Measurements from ENCODE around the gene CASP2.
"Not testable (repeated sequence)": the region's sequence is repeated elsewhere in the genome, so short reads cannot be mapped to it uniquely, and the experiment has no call there.

The CASP2 gene

GRCh38 chr7:143252006-143252405, 36.1 kb upstream of the CASP2 start:
- Histone ChIP-seq H3K4me1 (ENCODE audit: control insufficient read depth, insufficient read depth, low read length) (no peaks in the 10 kb centered on the region), H3K36me3 (ENCODE audit: control insufficient read depth, insufficient read depth, low read length) (no peaks in the 10 kb centered on the region), H3K9ac (ENCODE audit: low read length) (no peak overlapping the region), H3K4me3 (ENCODE audit: low read length) (no peak overlapping the region), H3K27ac (ENCODE audit: low read depth, low read length) (no peak overlapping the region), H3K27me3 (ENCODE audit: control insufficient read depth, insufficient read depth, low read length) (no peaks in the 10 kb centered on the region)

DNA sequence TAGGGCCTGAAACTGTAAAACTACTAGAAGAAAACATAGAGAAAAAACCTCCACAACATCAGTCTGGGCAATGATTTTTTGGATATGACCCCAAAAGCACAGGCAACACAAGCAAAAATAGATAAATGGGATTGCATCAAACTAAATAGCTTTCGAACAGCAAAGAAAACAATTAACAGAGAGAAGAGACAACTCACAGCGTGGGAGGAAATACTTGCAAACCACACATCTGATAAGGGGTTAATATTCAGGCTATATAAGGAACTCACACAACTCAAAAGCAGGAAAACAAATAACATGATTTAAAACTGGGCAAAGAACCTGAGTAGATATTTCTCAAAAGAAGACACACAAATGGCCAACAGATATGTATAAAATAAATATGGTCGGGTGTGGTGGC, 32.6 kb upstream of the CASP2 start:
- H3K27me3 ChIP-seq (ENCODE audit: control insufficient read depth, insufficient read depth, low read length), result no peaks in the 10 kb centered on the region
- no peaks in the 10 kb centered on the region for H3K4me1 ChIP-seq (ENCODE audit: control insufficient read depth, insufficient read depth, low read length)
- no peaks in the 10 kb centered on the region for H3K36me3 ChIP-seq (ENCODE audit: control insufficient read depth, insufficient read depth, low read length)
- H3K4me3 ChIP-seq (ENCODE audit: low read length), result no peak overlapping the region
- no peak overlapping the region for H3K27ac ChIP-seq (ENCODE audit: low read depth, low read length)
- no peak overlapping the region for H3K9ac ChIP-seq (ENCODE audit: low read length)

- no peaks in the 10 kb centered on the region for H3K4me1 ChIP-seq (ENCODE audit: control insufficient read depth, insufficient read depth, low read length)
- H3K36me3 ChIP-seq (ENCODE audit: control insufficient read depth, insufficient read depth, low read length), result no peaks in the 10 kb centered on the region
- H3K9ac ChIP-seq (ENCODE audit: low read length), result no peak overlapping the region
- H3K4me3 ChIP-seq (ENCODE audit: low read length), result no peak overlapping the region
- H3K27ac ChIP-seq (ENCODE audit: low read depth, low read length), result no peak overlapping the region
- H3K27me3 ChIP-seq (ENCODE audit: control insufficient read depth, insufficient read depth, low read length), result no peaks in the 10 kb centered on the region
Measured at GRCh38 chr7:143256325-143256724, 31.8 kb upstream of the CASP2 start.

- Histone ChIP-seq H3K4me3 (ENCODE audit: low read length) (no peak overlapping the region), H3K36me3 (ENCODE audit: control insufficient read depth, insufficient read depth, low read length) (no peaks in the 10 kb centered on the region), H3K4me1 (ENCODE audit: control insufficient read depth, insufficient read depth, low read length) (no peaks in the 10 kb centered on the region), H3K9ac (ENCODE audit: low read length) (no peak overlapping the region), H3K27ac (ENCODE audit: low read depth, low read length) (no peak overlapping the region), H3K27me3 (ENCODE audit: control insufficient read depth, insufficient read depth, low read length) (no peaks in the 10 kb centered on the region)
Measured at GRCh38 chr7:143256932-143257331, 31.2 kb upstream of the CASP2 start.

DNA sequence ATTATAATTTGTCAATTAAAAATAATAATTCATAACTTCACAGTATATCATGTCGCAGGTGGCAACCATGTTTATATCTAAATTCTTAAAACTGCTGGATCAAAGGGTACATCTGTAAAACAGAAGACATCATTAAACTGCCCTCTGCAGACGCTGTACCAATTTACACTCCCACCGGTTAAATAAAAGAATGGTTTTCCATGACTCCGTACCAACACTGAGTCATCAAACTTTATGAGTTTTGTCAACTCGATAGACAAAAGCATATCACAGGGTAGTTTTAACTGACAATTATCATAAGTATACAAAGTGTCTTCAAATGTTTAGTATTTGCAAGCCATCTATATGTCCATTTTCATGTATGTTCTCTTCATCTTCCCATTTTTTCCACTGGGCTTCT, 30.6 kb upstream of the CASP2 start:
- Histone ChIP-seq H3K4me1 (ENCODE audit: control insufficient read depth, insufficient read depth, low read length) (no peaks in the 10 kb centered on the region), H3K27me3 (ENCODE audit: control insufficient read depth, insufficient read depth, low read length) (no peaks in the 10 kb centered on the region), H3K27ac (ENCODE audit: low read depth, low read length) (no peak overlapping the region), H3K4me3 (ENCODE audit: low read length) (no peak overlapping the region), H3K36me3 (ENCODE audit: control insufficient read depth, insufficient read depth, low read length) (no peaks in the 10 kb centered on the region), H3K9ac (ENCODE audit: low read length) (no peak overlapping the region)

DNA sequence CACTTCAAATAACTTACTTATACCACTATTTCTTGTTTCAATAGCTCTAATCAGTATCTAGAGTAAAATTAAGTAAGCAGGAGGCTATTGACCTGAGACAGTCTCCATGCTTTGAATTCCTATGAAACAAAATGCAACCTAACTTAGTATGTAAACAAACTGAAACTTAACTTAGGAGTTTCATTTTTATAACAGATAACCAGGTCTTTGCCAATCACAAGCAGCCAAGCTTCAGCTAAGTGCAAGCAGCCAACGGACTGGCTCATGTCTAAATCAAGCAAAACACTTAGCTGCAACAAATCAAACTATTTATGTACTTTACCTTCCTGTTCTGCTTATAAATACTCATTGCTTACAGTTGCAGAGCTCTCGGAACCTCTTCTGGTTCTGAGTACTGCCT, 29.3 kb upstream of the CASP2 start:
- Histone ChIP-seq H3K27me3 (ENCODE audit: control insufficient read depth, insufficient read depth, low read length) (no peaks in the 10 kb centered on the region), H3K9ac (ENCODE audit: low read length) (peak overlapping the region; percentile 30), H3K4me1 (ENCODE audit: control insufficient read depth, insufficient read depth, low read length) (no peaks in the 10 kb centered on the region), H3K36me3 (ENCODE audit: control insufficient read depth, insufficient read depth, low read length) (no peaks in the 10 kb centered on the region), H3K4me3 (ENCODE audit: low read length) (no peak overlapping the region), H3K27ac (ENCODE audit: low read depth, low read length) (no peak overlapping the region)

GRCh38 chr7:143259765-143260164, 28.4 kb upstream of the CASP2 start:
- no peak overlapping the region for H3K4me3 ChIP-seq (ENCODE audit: low read length)
- peaks cover 2% of the 10 kb centered on the region for H3K36me3 ChIP-seq (ENCODE audit: control insufficient read depth, insufficient read depth, low read length)
- no peak overlapping the region for H3K27ac ChIP-seq (ENCODE audit: low read depth, low read length)
- H3K4me1 ChIP-seq (ENCODE audit: control insufficient read depth, insufficient read depth, low read length), result peaks cover 4% of the 10 kb centered on the region
- H3K9ac ChIP-seq (ENCODE audit: low read length), result no peak overlapping the region
- no peaks in the 10 kb centered on the region for H3K27me3 ChIP-seq (ENCODE audit: control insufficient read depth, insufficient read depth, low read length)

DNA sequence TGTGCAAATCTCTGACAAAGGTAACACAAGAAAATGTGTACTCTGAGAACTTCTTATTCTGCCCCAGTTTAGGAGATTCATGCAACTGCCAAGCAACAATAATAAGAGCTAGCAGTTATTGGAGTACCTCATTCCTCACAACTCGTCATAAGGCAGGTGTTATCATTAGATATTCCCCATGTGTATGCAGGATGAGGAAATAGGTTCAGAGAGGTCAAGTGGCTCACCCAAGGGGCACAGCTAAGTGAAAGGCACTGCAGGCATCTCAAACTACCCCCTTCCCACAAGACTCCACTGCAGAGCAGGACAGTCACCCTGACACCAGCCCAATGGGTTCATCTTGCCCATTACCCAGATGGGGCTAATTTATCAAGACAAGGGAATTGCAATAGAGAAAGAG, 26.2 kb upstream of the CASP2 start:
- no peaks in the 10 kb centered on the region for H3K27me3 ChIP-seq (ENCODE audit: control insufficient read depth, insufficient read depth, low read length)
- H3K27ac ChIP-seq (ENCODE audit: low read depth, low read length), result no peak overlapping the region
- H3K4me3 ChIP-seq (ENCODE audit: low read length), result no peak overlapping the region
- H3K4me1 ChIP-seq (ENCODE audit: control insufficient read depth, insufficient read depth, low read length), result peaks cover 6% of the 10 kb centered on the region
- peaks cover 2% of the 10 kb centered on the region for H3K36me3 ChIP-seq (ENCODE audit: control insufficient read depth, insufficient read depth, low read length)
- H3K9ac ChIP-seq (ENCODE audit: low read length), result no peak overlapping the region

GRCh38 chr7:143263266-143264195, 24.6 kb upstream of the CASP2 start, which contains the start of gene GSTK1:
Gene GSTK1 (plus strand): TSS chr7:143263441. CDS start chr7:143263514, 73 bp downstream.
- Histone ChIP-seq H3K27ac (ENCODE audit: low read depth, low read length) (peak within 1 kb of the TSS; percentile 87), H3K36me3 (ENCODE audit: control insufficient read depth, insufficient read depth, low read length) (peaks cover 11% of the 10 kb centered on the region), H3K27me3 (ENCODE audit: control insufficient read depth, insufficient read depth, low read length) (no peaks in the 10 kb centered on the region), H3K4me1 (ENCODE audit: control insufficient read depth, insufficient read depth, low read length) (peaks cover 6% of the 10 kb centered on the region), H3K9ac (ENCODE audit: low read length) (peak within 1 kb of the TSS; percentile 88), H3K4me3 (ENCODE audit: low read length) (peak within 1 kb of the TSS; percentile 80)

DNA sequence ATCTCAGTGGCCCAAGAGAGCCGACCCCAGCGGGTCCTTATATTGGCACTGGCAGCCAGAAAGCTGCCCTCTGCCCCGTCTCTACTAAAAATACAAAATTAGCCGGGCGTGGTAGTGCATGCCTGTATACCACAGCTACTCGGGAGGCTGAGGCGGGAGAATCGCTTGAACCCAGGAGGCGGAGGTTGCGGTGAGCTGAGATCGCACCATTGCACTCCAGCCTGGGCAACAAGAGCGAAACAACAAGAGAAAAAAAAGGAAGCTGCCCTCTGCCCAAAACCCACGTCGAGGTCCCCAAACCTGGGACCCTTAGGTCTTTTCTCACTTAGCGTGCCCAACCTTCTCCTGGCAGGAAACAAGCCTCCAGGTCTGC, 24.0 kb upstream of the CASP2 start:
- Histone ChIP-seq H3K36me3 (ENCODE audit: control insufficient read depth, insufficient read depth, low read length) (peaks cover 14% of the 10 kb centered on the region), H3K27ac (ENCODE audit: low read depth, low read length) (peak overlapping the region; percentile 87), H3K4me3 (ENCODE audit: low read length) (peak overlapping the region; percentile 80)
- H3K9ac ChIP-seq (ENCODE audit: low read length); H3K27me3 ChIP-seq (ENCODE audit: control insufficient read depth, insufficient read depth, low read length); H3K4me1 ChIP-seq (ENCODE audit: control insufficient read depth, insufficient read depth, low read length): not testable (repeated sequence)

DNA sequence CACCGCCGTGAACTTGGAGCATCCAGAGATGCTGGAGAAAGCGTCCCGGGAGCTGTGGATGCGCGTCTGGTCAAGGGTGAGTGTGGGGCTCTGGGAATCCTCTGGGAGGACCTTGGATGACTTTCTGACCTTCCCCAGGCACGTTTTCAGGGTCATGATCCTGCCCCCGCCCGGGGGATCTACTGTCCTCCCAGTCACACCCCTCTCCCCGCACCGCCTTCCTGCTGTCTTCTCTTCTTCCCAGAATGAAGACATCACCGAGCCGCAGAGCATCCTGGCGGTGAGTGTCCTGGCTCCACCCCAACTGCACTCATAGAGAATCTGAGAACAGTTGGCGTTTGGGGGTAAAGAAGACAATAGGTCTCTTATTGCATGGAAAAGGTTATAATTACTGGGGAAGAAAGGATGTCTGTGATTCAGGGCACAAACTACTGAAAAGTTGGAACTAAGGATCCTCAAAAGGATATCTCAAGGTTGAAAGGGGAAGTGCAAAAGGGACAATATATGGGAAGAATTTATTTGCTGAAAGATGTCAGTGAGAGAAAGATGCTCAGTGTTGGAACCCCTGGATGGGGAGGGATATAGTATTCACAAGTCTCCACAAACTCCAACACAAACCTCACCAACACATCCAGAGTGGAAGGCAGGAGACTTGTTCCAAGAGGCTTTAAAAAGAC, 23.0 kb upstream of the CASP2 start:
- Histone ChIP-seq H3K9ac (ENCODE audit: low read length) (no peak overlapping the region), H3K4me3 (ENCODE audit: low read length) (peak overlapping the region; percentile 80), H3K36me3 (ENCODE audit: control insufficient read depth, insufficient read depth, low read length) (peaks cover 14% of the 10 kb centered on the region), H3K27me3 (ENCODE audit: control insufficient read depth, insufficient read depth, low read length) (no peaks in the 10 kb centered on the region), H3K4me1 (ENCODE audit: control insufficient read depth, insufficient read depth, low read length) (peaks cover 6% of the 10 kb centered on the region), H3K27ac (ENCODE audit: low read depth, low read length) (no peak overlapping the region)

GRCh38 chr7:143269251-143269650, 18.9 kb upstream of the CASP2 start:
- H3K27ac ChIP-seq (ENCODE audit: low read depth, low read length), result no peak overlapping the region
- no peaks in the 10 kb centered on the region for H3K27me3 ChIP-seq (ENCODE audit: control insufficient read depth, insufficient read depth, low read length)
- H3K36me3 ChIP-seq (ENCODE audit: control insufficient read depth, insufficient read depth, low read length), result peaks cover 14% of the 10 kb centered on the region
- peaks cover 6% of the 10 kb centered on the region for H3K4me1 ChIP-seq (ENCODE audit: control insufficient read depth, insufficient read depth, low read length)
- no peak overlapping the region for H3K9ac ChIP-seq (ENCODE audit: low read length)
- no peak overlapping the region for H3K4me3 ChIP-seq (ENCODE audit: low read length)

Measured in rectal smooth muscle tissue (tissue), 1 donor.